ENCODE data around the gene TACR1.
"Not testable (repeated sequence)": the region's sequence is repeated elsewhere in the genome, so short reads cannot be mapped to it uniquely, and the experiment has no call there.

TACR1 gene

GRCh38 chr2:75199428-75200011 is at the start of gene TACR1:
Gene TACR1, minus strand, starts transcription at chr2:75199520. Its CDS starts 586 bp downstream, at chr2:75198934.
- Histone ChIP-seq H3K9ac (ENCODE audit: low read depth, low read length) (no peak within 1 kb of the TSS), H3K36me3 (ENCODE audit: control insufficient read depth, insufficient read depth, low read length) (no peaks in the 10 kb centered on the region), H3K4me1 (ENCODE audit: control insufficient read depth, insufficient read depth, low read length) (peaks cover 31% of the 10 kb centered on the region), H3K27ac (ENCODE audit: low read depth, low read length) (no peak within 1 kb of the TSS), H3K9me3 (ENCODE audit: control insufficient read depth, insufficient read depth, low read length) (no peaks in the 10 kb centered on the region), H3K27me3 (ENCODE audit: control insufficient read depth, insufficient read depth, low read length) (peaks cover 72% of the 10 kb centered on the region), H3K4me3 (ENCODE audit: low read depth, low read length) (peak within 1 kb of the TSS; percentile 72)

GRCh38 chr2:75248581-75248980 is 49.3 kb upstream of the TACR1 start:
- not testable (repeated sequence) for H3K27ac ChIP-seq (ENCODE audit: low read depth, low read length); H3K36me3 ChIP-seq (ENCODE audit: control insufficient read depth, insufficient read depth, low read length); H3K27me3 ChIP-seq (ENCODE audit: control insufficient read depth, insufficient read depth, low read length)

GRCh38 chr2:75246441-75247167 is 47.3 kb upstream of the TACR1 start:
- Histone ChIP-seq H3K9ac (ENCODE audit: low read depth, low read length) (no peak overlapping the region), H3K27me3 (ENCODE audit: control insufficient read depth, insufficient read depth, low read length) (no peaks in the 10 kb centered on the region), H3K4me1 (ENCODE audit: control insufficient read depth, insufficient read depth, low read length) (no peaks in the 10 kb centered on the region), H3K4me3 (ENCODE audit: low read depth, low read length) (no peak overlapping the region), H3K27ac (ENCODE audit: low read depth, low read length) (no peak overlapping the region), H3K9me3 (ENCODE audit: control insufficient read depth, insufficient read depth, low read length) (peaks cover 20% of the 10 kb centered on the region), H3K36me3 (ENCODE audit: control insufficient read depth, insufficient read depth, low read length) (no peaks in the 10 kb centered on the region)

More at GRCh38 chr2:75248581-75248980, 49.3 kb upstream of the TACR1 start:
- H3K9ac ChIP-seq (ENCODE audit: low read depth, low read length); H3K4me1 ChIP-seq (ENCODE audit: control insufficient read depth, insufficient read depth, low read length); H3K4me3 ChIP-seq (ENCODE audit: low read depth, low read length); H3K9me3 ChIP-seq (ENCODE audit: control insufficient read depth, insufficient read depth, low read length): not testable (repeated sequence)

- H3K27ac ChIP-seq (ENCODE audit: low read depth, low read length) = no peak overlapping the region
- no peaks in the 10 kb centered on the region for H3K4me1 ChIP-seq (ENCODE audit: control insufficient read depth, insufficient read depth, low read length)
- H3K27me3 ChIP-seq (ENCODE audit: control insufficient read depth, insufficient read depth, low read length) = no peaks in the 10 kb centered on the region
- H3K9ac ChIP-seq (ENCODE audit: low read depth, low read length) = no peak overlapping the region
- H3K36me3 ChIP-seq (ENCODE audit: control insufficient read depth, insufficient read depth, low read length) = no peaks in the 10 kb centered on the region
- H3K4me3 ChIP-seq (ENCODE audit: low read depth, low read length) = no peak overlapping the region
- H3K9me3 ChIP-seq (ENCODE audit: control insufficient read depth, insufficient read depth, low read length) = peaks cover 11% of the 10 kb centered on the region
Observed at GRCh38 chr2:75243219-75243618, 43.9 kb upstream of the TACR1 start.

GRCh38 chr2:75241696-75242095 is 42.4 kb upstream of the TACR1 start:
- H3K4me1 ChIP-seq (ENCODE audit: control insufficient read depth, insufficient read depth, low read length) = no peaks in the 10 kb centered on the region
- H3K27me3 ChIP-seq (ENCODE audit: control insufficient read depth, insufficient read depth, low read length) = no peaks in the 10 kb centered on the region
- H3K9me3 ChIP-seq (ENCODE audit: control insufficient read depth, insufficient read depth, low read length) = peaks cover 11% of the 10 kb centered on the region

GRCh38 chr2:75238670-75239330 is 39.5 kb upstream of the TACR1 start:
- H3K4me3 ChIP-seq (ENCODE audit: low read depth, low read length) = no peak overlapping the region
- H3K27me3 ChIP-seq (ENCODE audit: control insufficient read depth, insufficient read depth, low read length) = no peaks in the 10 kb centered on the region
- H3K4me1 ChIP-seq (ENCODE audit: control insufficient read depth, insufficient read depth, low read length) = no peaks in the 10 kb centered on the region
- H3K9me3 ChIP-seq (ENCODE audit: control insufficient read depth, insufficient read depth, low read length) = peaks cover 11% of the 10 kb centered on the region
- no peak overlapping the region for H3K27ac ChIP-seq (ENCODE audit: low read depth, low read length)
- H3K36me3 ChIP-seq (ENCODE audit: control insufficient read depth, insufficient read depth, low read length) = no peaks in the 10 kb centered on the region
- H3K9ac ChIP-seq (ENCODE audit: low read depth, low read length) = no peak overlapping the region

More at GRCh38 chr2:75241696-75242095, 42.4 kb upstream of the TACR1 start:
- Histone ChIP-seq H3K4me3 (ENCODE audit: low read depth, low read length) (no peak overlapping the region), H3K9ac (ENCODE audit: low read depth, low read length) (no peak overlapping the region), H3K36me3 (ENCODE audit: control insufficient read depth, insufficient read depth, low read length) (no peaks in the 10 kb centered on the region), H3K27ac (ENCODE audit: low read depth, low read length) (no peak overlapping the region)

- Histone ChIP-seq H3K9ac (ENCODE audit: low read depth, low read length) (no peak overlapping the region), H3K36me3 (ENCODE audit: control insufficient read depth, insufficient read depth, low read length) (no peaks in the 10 kb centered on the region), H3K27me3 (ENCODE audit: control insufficient read depth, insufficient read depth, low read length) (no peaks in the 10 kb centered on the region), H3K27ac (ENCODE audit: low read depth, low read length) (no peak overlapping the region), H3K4me3 (ENCODE audit: low read depth, low read length) (no peak overlapping the region), H3K9me3 (ENCODE audit: control insufficient read depth, insufficient read depth, low read length) (peaks cover 5% of the 10 kb centered on the region; the same call in 1 of the 2 replicates), H3K4me1 (ENCODE audit: control insufficient read depth, insufficient read depth, low read length) (no peaks in the 10 kb centered on the region)
Observed at GRCh38 chr2:75237296-75237695, 38.0 kb upstream of the TACR1 start.

- no peaks in the 10 kb centered on the region for H3K27me3 ChIP-seq (ENCODE audit: control insufficient read depth, insufficient read depth, low read length)
- H3K27ac ChIP-seq (ENCODE audit: low read depth, low read length) = no peak overlapping the region
- no peak overlapping the region for H3K4me3 ChIP-seq (ENCODE audit: low read depth, low read length)
- no peak overlapping the region for H3K9ac ChIP-seq (ENCODE audit: low read depth, low read length)
- no peaks in the 10 kb centered on the region for H3K36me3 ChIP-seq (ENCODE audit: control insufficient read depth, insufficient read depth, low read length)
- no peaks in the 10 kb centered on the region for H3K4me1 ChIP-seq (ENCODE audit: control insufficient read depth, insufficient read depth, low read length)
- H3K9me3 ChIP-seq (ENCODE audit: control insufficient read depth, insufficient read depth, low read length) = no peaks in the 10 kb centered on the region
Observed at GRCh38 chr2:75233965-75234364, 34.6 kb upstream of the TACR1 start.

GRCh38 chr2:75226617-75227016 is 27.3 kb upstream of the TACR1 start:
- no peaks in the 10 kb centered on the region for H3K36me3 ChIP-seq (ENCODE audit: control insufficient read depth, insufficient read depth, low read length)
- no peak overlapping the region for H3K27ac ChIP-seq (ENCODE audit: low read depth, low read length)
- H3K27me3 ChIP-seq (ENCODE audit: control insufficient read depth, insufficient read depth, low read length) = no peaks in the 10 kb centered on the region
- H3K4me1 ChIP-seq (ENCODE audit: control insufficient read depth, insufficient read depth, low read length) = peaks cover 9% of the 10 kb centered on the region
- H3K9ac ChIP-seq (ENCODE audit: low read depth, low read length) = no peak overlapping the region
- H3K4me3 ChIP-seq (ENCODE audit: low read depth, low read length) = no peak overlapping the region
- no peaks in the 10 kb centered on the region for H3K9me3 ChIP-seq (ENCODE audit: control insufficient read depth, insufficient read depth, low read length)

- H3K4me1 ChIP-seq (ENCODE audit: control insufficient read depth, insufficient read depth, low read length) = peaks cover 9% of the 10 kb centered on the region
- no peak overlapping the region for H3K27ac ChIP-seq (ENCODE audit: low read depth, low read length)
- H3K9ac ChIP-seq (ENCODE audit: low read depth, low read length) = no peak overlapping the region
- H3K9me3 ChIP-seq (ENCODE audit: control insufficient read depth, insufficient read depth, low read length) = 0 out of 2 replicates have a peak, but pooled peaks cover 1% of the 10 kb centered on the region
- no peaks in the 10 kb centered on the region for H3K36me3 ChIP-seq (ENCODE audit: control insufficient read depth, insufficient read depth, low read length)
- H3K27me3 ChIP-seq (ENCODE audit: control insufficient read depth, insufficient read depth, low read length) = no peaks in the 10 kb centered on the region
- H3K4me3 ChIP-seq (ENCODE audit: low read depth, low read length) = no peak overlapping the region
Observed at GRCh38 chr2:75226099-75226498, 26.8 kb upstream of the TACR1 start.

- Histone ChIP-seq H3K4me3 (ENCODE audit: low read depth, low read length) (no peak overlapping the region), H3K36me3 (ENCODE audit: control insufficient read depth, insufficient read depth, low read length) (no peaks in the 10 kb centered on the region), H3K9me3 (ENCODE audit: control insufficient read depth, insufficient read depth, low read length) (peaks cover 2% of the 10 kb centered on the region; the same call in 1 of the 2 replicates), H3K27ac (ENCODE audit: low read depth, low read length) (no peak overlapping the region), H3K4me1 (ENCODE audit: control insufficient read depth, insufficient read depth, low read length) (peaks cover 14% of the 10 kb centered on the region), H3K9ac (ENCODE audit: low read depth, low read length) (no peak overlapping the region), H3K27me3 (ENCODE audit: control insufficient read depth, insufficient read depth, low read length) (no peaks in the 10 kb centered on the region)
Observed at GRCh38 chr2:75224636-75225094, 25.3 kb upstream of the TACR1 start.

Measured in HUES48 (cell line).